H9 (cell line): ENCODE measurements around the gene CDAN1. TPM values are rescaled to one million over a fixed set of nuclear protein-coding genes. Genes with fewer than 3 reads are reported as not detected.

ENCODE experiments used
- DNase-seq: peaks from one replicate; pipeline ENCODE4 v3.0.0-alpha.2; 2017
- H2AFZ ChIP-seq: one replicate; pipeline ENCODE4 v1.6.1; 2013; ENCODE audit warnings: mild to moderate bottlenecking, low read length, control low read depth, moderate library complexity
- H2AK5ac ChIP-seq: 2 replicates; pipeline ENCODE4 v1.6.1; 2013; ENCODE audit warnings: low read length, control low read depth, mixed read lengths; ENCODE audit not compliant: insufficient read length
- H2BK120ac ChIP-seq: one replicate; pipeline ENCODE4 v1.6.1; 2013; ENCODE audit warnings: low read depth, mild to moderate bottlenecking, low read length, control low read depth, inconsistent platforms; ENCODE audit not compliant: poor library complexity, severe bottlenecking
- H2BK12ac ChIP-seq: 2 replicates; pipeline ENCODE4 v1.6.1; 2013; ENCODE audit warnings: low read length, control low read depth, mixed read lengths, low read depth; ENCODE audit not compliant: insufficient read length
- H2BK15ac ChIP-seq: 2 replicates; pipeline ENCODE4 v1.6.1; 2013; ENCODE audit warnings: low read depth, low read length, control low read depth
- H2BK20ac ChIP-seq: one replicate; pipeline ENCODE4 v1.6.1; 2013; ENCODE audit warnings: low read depth, mild to moderate bottlenecking, low read length, control low read depth, inconsistent platforms; ENCODE audit not compliant: poor library complexity, severe bottlenecking
- H2BK5ac ChIP-seq: 2 replicates; pipeline ENCODE4 v1.6.1; 2013; ENCODE audit warnings: low read length, control low read depth, mixed read lengths; ENCODE audit not compliant: insufficient read length
- H3K14ac ChIP-seq: 2 replicates; pipeline ENCODE4 v1.6.1; 2013; ENCODE audit warnings: low read length, control low read depth; ENCODE audit not compliant: insufficient read depth
- H3K18ac ChIP-seq: 2 replicates; pipeline ENCODE4 v1.6.1; 2013; ENCODE audit warnings: low read depth, mild to moderate bottlenecking, mixed read lengths, low read length, control low read depth; ENCODE audit not compliant: insufficient read length
- H3K23ac ChIP-seq: 2 replicates; pipeline ENCODE4 v1.6.1; 2013; ENCODE audit warnings: low read length, control low read depth, mixed read lengths, low read depth; ENCODE audit not compliant: insufficient read length
- H3K23me2 ChIP-seq: 2 replicates; pipeline ENCODE4 v1.6.1; 2013; ENCODE audit warnings: low read depth, mild to moderate bottlenecking, mixed read lengths, low read length, control low read depth; ENCODE audit not compliant: insufficient read length, poor library complexity, severe bottlenecking
- H3K27ac ChIP-seq: 2 replicates; pipeline ENCODE4 v1.5.1; 2013; ENCODE audit warnings: low read length, control low read depth, mixed read lengths, low read depth; ENCODE audit not compliant: insufficient read length
- H3K27me3 ChIP-seq: 2 replicates; pipeline ENCODE4 v1.6.1; 2013; ENCODE audit warnings: low read length, control low read depth, inconsistent platforms; ENCODE audit not compliant: insufficient read depth
- H3K4ac ChIP-seq: 2 replicates; pipeline ENCODE4 v1.6.1; 2013; ENCODE audit warnings: low read depth, mild to moderate bottlenecking, control low read depth, inconsistent platforms, low read length, moderate library complexity
- H3K4me1 ChIP-seq: 2 replicates; pipeline ENCODE4 v1.6.1; 2013; ENCODE audit warnings: low read length, control low read depth, inconsistent platforms; ENCODE audit not compliant: insufficient read depth
- H3K4me2 ChIP-seq: 2 replicates; pipeline ENCODE4 v1.6.1; 2013; ENCODE audit warnings: low read length, control low read depth, mixed read lengths; ENCODE audit not compliant: insufficient read length, insufficient read depth
- H3K56ac ChIP-seq: 2 replicates; pipeline ENCODE4 v1.6.1; 2013; ENCODE audit warnings: low read depth, mild to moderate bottlenecking, mixed read lengths, low read length, control low read depth; ENCODE audit not compliant: insufficient read length
- H3K79me1 ChIP-seq: 2 replicates; pipeline ENCODE4 v1.6.1; 2013; ENCODE audit warnings: low read depth, mild to moderate bottlenecking, moderate library complexity, low read length, control low read depth, inconsistent platforms; ENCODE audit not compliant: insufficient read depth, poor library complexity, severe bottlenecking
- H3K79me2 ChIP-seq: 2 replicates; pipeline ENCODE4 v1.6.1; 2013; ENCODE audit warnings: low read length, control low read depth, inconsistent platforms; ENCODE audit not compliant: insufficient read depth
- H3K9ac ChIP-seq: 2 replicates; pipeline ENCODE4 v1.6.1; 2013; ENCODE audit warnings: low read length, control low read depth, mixed read lengths; ENCODE audit not compliant: insufficient read length; ENCODE audit errors: extremely low read depth
- H3K9me3 ChIP-seq: one replicate; pipeline ENCODE4 v1.6.1; 2013; ENCODE audit warnings: low read depth, low read length, inconsistent platforms; ENCODE audit not compliant: control insufficient read depth
- H3T11ph ChIP-seq: one replicate; pipeline ENCODE4 v1.6.1; 2013; ENCODE audit warnings: mild to moderate bottlenecking, low read length, control low read depth, inconsistent platforms
- H4K20me1 ChIP-seq: one replicate; pipeline ENCODE4 v1.6.1; 2013; ENCODE audit not compliant: control insufficient read depth, insufficient read length, insufficient read depth
- H4K5ac ChIP-seq: 2 replicates; pipeline ENCODE4 v1.6.1; 2013; ENCODE audit warnings: low read depth, mild to moderate bottlenecking, mixed read lengths, low read length, control low read depth; ENCODE audit not compliant: insufficient read length
- H4K8ac ChIP-seq: replicated peaks from 2 replicates; pipeline ENCODE4 v1.6.1; 2013; ENCODE audit warnings: low read length, control low read depth, mixed read lengths, low read depth; ENCODE audit not compliant: insufficient read length
- H4K91ac ChIP-seq: 2 replicates; pipeline ENCODE4 v1.6.1; 2013; ENCODE audit warnings: low read depth, mild to moderate bottlenecking, moderate library complexity, mixed read lengths, low read length, control low read depth; ENCODE audit not compliant: insufficient read length
- H3K27ac Mint-ChIP-seq, 3 experiments: 2 replicates in 2 of 3; 3 replicates in 1 of 3; pipeline ENCODE4 v1.8.0; 2020 to 2021; ENCODE audit warnings: mixed read lengths in 3 of 3, mild to moderate bottlenecking in 1 of 3, moderate library complexity in 1 of 3
- H3K27me3 Mint-ChIP-seq: 2 replicates; pipeline ENCODE4 v1.8.0; 2021; ENCODE audit warnings: low read depth, mild to moderate bottlenecking, moderate library complexity, mixed read lengths
- H3K36me3 Mint-ChIP-seq, 3 experiments: 2 replicates in 2 of 3; 3 replicates in 1 of 3; pipeline ENCODE4 v1.8.0; 2020 to 2021; ENCODE audit warnings: low read depth in 3 of 3, mixed read lengths in 3 of 3; ENCODE audit not compliant: insufficient read depth in 1 of 3
- H3K4me1 Mint-ChIP-seq, 2 experiments: 2 replicates each; pipeline ENCODE4 v1.8.0; 2020; ENCODE audit warnings: mixed read lengths in 2 of 2
- H3K4me3 Mint-ChIP-seq, 2 experiments: 2 replicates in 1 of 2; 3 replicates in 1 of 2; pipeline ENCODE4 v1.8.0; 2020 to 2021; ENCODE audit warnings: mild to moderate bottlenecking in 2 of 2, mixed read lengths in 2 of 2, moderate library complexity in 1 of 2
- H3K9me3 Mint-ChIP-seq, 2 experiments: 2 replicates in 1 of 2; 3 replicates in 1 of 2; pipeline ENCODE4 v1.8.0; 2020; ENCODE audit warnings: mild to moderate bottlenecking in 2 of 2, mixed read lengths in 2 of 2, moderate library complexity in 1 of 2
- WGBS: extraction: QIAGEN DNeasy Blood & Tissue Kit; methylation state at CpG from one replicate; pipeline ENCODE4 v1.1.7; 2013; ENCODE audit warnings: missing lambda C conversion rate, low lambda C conversion rate, mixed read lengths; ENCODE audit not compliant: insufficient read length; ENCODE audit errors: extremely low coverage; 5-methylcytosine and 5-hydroxymethylcytosine counted together
- total RNA-seq: library from RNA; stranded (reverse); gene quantifications from 2 replicates; pipeline ENCODE4 v1.2.1, GENCODE V29; 2021
- TF ChIP-seq, protein P1 (sequence below): fragments of 200-600 bp; sonication (generic); conservative IDR thresholded peaks from 3 replicates; pipeline ENCODE4 v1.8.0; 2021; ENCODE audit warnings: antibody characterized with exemption, mild to moderate bottlenecking

CDAN1 gene
- total RNA-seq, 1 experiment from 2014 or later: 20.4 TPM

DNA sequence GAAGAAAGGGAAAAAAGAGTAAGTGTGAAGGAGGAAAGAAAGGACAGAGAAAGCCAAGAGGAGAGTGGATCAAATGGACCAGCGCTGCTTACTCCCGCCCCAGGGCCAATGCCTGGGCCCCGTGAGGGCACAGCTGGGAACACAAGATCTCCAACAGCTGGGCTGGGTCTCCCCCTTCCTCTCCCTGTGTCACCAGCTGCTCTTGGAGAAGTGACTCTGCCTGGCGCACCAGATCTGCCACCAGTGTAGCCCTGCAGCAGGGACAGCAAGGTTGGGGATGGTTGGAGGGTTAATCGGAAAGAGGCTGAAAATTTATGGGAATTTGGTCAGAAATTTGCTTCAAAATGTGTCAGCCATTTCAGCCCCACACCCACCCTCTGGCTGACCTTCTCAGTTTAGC lies 8.4 kb downstream of the CDAN1 start:
- WGBS: no CpG with 5 or more reads among the region's 5 CpGs
- H3K9me3 ChIP-seq: no peaks in the 10 kb centered on the region
- no peaks in the 10 kb centered on the region for H3K27me3 Mint-ChIP-seq

More for the DNA sequence above, 8.4 kb downstream of the CDAN1 start:
- H3K56ac ChIP-seq: no peak overlapping the region
- H2BK120ac ChIP-seq: no peak overlapping the region
- no peak for DNase-seq
- H3K14ac ChIP-seq: no peak overlapping the region
- H3K27me3 ChIP-seq: no peaks in the 10 kb centered on the region
- no peaks in the 10 kb centered on the region for H3K4me1 ChIP-seq
- peaks cover 36 to 87% (median 81%) of the 10 kb centered on the region in 3 experiments for H3K36me3 Mint-ChIP-seq
- H4K8ac ChIP-seq: no peak overlapping the region
- H4K20me1 ChIP-seq: no peaks in the 10 kb centered on the region
- H3K23me2 ChIP-seq: no peaks in the 10 kb centered on the region
- H3K27ac ChIP-seq: no peak overlapping the region
- no peak overlapping the region for H3K4me2 ChIP-seq
- no peak overlapping the region for H2BK20ac ChIP-seq
- no peaks in the 10 kb centered on the region for H3K9me3 Mint-ChIP-seq
- H3K23ac ChIP-seq: no peak overlapping the region
- no peak overlapping the region for H2BK15ac ChIP-seq
- H3K18ac ChIP-seq: no peak overlapping the region
- no peaks in the 10 kb centered on the region for H3K79me1 ChIP-seq
- H3K9ac ChIP-seq: no peak overlapping the region
- H3K27ac Mint-ChIP-seq: peak overlapping the region in 1 of 3 experiments; percentile 66; a peak in 3 of 7 replicates
- peaks cover 5 to 18% of the 10 kb centered on the region in 2 experiments; a peak in 2 of 4 replicates for H3K4me1 Mint-ChIP-seq
- H3T11ph ChIP-seq: no peak overlapping the region
- no peak overlapping the region for H4K5ac ChIP-seq
- no peak overlapping the region for H3K4ac ChIP-seq
- no peak overlapping the region for H4K91ac ChIP-seq
- no peaks in the 10 kb centered on the region for H3K79me2 ChIP-seq
- no peak overlapping the region for H2AK5ac ChIP-seq
- no peak overlapping the region for H2BK12ac ChIP-seq
- H2BK5ac ChIP-seq: no peak overlapping the region
- no peak overlapping the region for H2AFZ ChIP-seq
- TF ChIP-seq, protein P1, sequence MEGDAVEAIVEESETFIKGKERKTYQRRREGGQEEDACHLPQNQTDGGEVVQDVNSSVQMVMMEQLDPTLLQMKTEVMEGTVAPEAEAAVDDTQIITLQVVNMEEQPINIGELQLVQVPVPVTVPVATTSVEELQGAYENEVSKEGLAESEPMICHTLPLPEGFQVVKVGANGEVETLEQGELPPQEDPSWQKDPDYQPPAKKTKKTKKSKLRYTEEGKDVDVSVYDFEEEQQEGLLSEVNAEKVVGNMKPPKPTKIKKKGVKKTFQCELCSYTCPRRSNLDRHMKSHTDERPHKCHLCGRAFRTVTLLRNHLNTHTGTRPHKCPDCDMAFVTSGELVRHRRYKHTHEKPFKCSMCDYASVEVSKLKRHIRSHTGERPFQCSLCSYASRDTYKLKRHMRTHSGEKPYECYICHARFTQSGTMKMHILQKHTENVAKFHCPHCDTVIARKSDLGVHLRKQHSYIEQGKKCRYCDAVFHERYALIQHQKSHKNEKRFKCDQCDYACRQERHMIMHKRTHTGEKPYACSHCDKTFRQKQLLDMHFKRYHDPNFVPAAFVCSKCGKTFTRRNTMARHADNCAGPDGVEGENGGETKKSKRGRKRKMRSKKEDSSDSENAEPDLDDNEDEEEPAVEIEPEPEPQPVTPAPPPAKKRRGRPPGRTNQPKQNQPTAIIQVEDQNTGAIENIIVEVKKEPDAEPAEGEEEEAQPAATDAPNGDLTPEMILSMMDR: no peak
- no peak overlapping the region for H3K4me3 Mint-ChIP-seq
